Upper lobe of right lung (tissue), 1 donor: Measurements from ENCODE around the gene SNX25. TPM values are rescaled to one million over a fixed set of nuclear protein-coding genes. Genes with fewer than 3 reads are reported as not detected.

Experiments used
- ATAC-seq: fragments of 200-7000 bp; cut with Tn5 transposase; one replicate; pipeline ENCODE4 v1.9.1; 2020; ENCODE audit warnings: mild to moderate bottlenecking, moderate library complexity
- DNase-seq: peaks from one replicate; pipeline ENCODE4 v3.0.0-alpha.2; 2020
- H3K27ac ChIP-seq: fragments of 200-600 bp; one replicate; pipeline ENCODE4 v1.8.0; 2022
- H3K27me3 ChIP-seq: fragments of 200-600 bp; one replicate; pipeline ENCODE4 v1.8.0; 2022; ENCODE audit warnings: mild to moderate bottlenecking
- H3K36me3 ChIP-seq: fragments of 200-600 bp; one replicate; pipeline ENCODE4 v1.8.0; 2022
- H3K4me1 ChIP-seq: fragments of 200-600 bp; one replicate; pipeline ENCODE4 v1.8.0; 2022
- H3K4me3 ChIP-seq: fragments of 200-600 bp; one replicate; pipeline ENCODE4 v1.8.0; 2022; ENCODE audit warnings: mild to moderate bottlenecking
- H3K9me3 ChIP-seq: fragments of 200-600 bp; one replicate; pipeline ENCODE4 v1.8.0; 2022
- intact Hi-C: fragments of 100-400 bp; cut with DNase I; formaldehyde crosslinking; loops from one replicate; pipeline ENCODE4 v1.11.0; 2022
- total RNA-seq: library from RNA; stranded (reverse); fragmentation: NEBNext Ultra II Directional; extraction: Animal tissue kit (Norgen Biotek cat#: 25700); gene quantifications from one replicate; pipeline ENCODE4 v1.2.1, GENCODE V29; 2021
- TF ChIP-seq, protein P1 (sequence below): fragments of 200-600 bp; IDR thresholded peaks from one replicate; pipeline ENCODE4 v1.8.0; 2022; ENCODE audit warnings: antibody characterized with exemption
- donor health status: DM: no; HTN: yes; CAD: no; lungs with severe emphysema.

Gene SNX25
- total RNA-seq, 1 donor from 2014 or later: 98.5 TPM

DNA sequence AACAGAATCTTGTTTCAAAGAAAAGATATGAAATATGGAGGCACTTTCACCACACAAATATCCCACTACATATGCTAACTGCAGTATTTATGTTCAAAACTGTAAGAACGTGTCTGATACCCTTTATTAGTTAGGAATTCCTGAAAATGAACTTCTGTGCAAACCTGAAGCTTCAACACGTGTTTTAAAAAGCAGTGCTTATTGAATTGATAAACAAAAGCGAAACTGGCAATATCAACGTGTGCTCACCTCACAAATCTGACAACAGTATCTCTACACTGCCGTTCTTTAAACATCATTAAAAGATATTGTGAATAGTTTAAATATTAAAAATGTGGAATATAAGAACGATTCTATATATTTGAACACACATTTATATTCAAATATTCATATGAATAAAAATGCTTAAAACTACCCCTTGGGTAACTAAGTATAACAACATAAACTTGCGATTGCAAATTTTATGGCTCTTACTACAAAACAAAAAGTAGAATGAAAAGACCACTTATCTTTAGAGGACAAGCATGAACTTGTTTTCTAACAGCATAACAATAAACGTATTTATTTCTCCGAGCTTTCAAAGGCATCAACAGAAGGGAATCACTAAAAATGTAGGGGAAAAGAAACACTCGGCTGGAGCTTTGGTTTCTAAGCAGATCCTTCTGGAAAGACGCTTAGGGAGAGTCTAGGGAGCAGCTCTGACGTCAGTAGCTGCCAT lies 186.0 kb downstream of the SNX25 start, which contains the start of gene LRP2BP:
TSS of gene LRP2BP (minus strand) at position 687 of the 718 bp plus-strand sequence. CDS start 17,738 bp downstream, outside the sequence.
- TF ChIP-seq, protein P1, sequence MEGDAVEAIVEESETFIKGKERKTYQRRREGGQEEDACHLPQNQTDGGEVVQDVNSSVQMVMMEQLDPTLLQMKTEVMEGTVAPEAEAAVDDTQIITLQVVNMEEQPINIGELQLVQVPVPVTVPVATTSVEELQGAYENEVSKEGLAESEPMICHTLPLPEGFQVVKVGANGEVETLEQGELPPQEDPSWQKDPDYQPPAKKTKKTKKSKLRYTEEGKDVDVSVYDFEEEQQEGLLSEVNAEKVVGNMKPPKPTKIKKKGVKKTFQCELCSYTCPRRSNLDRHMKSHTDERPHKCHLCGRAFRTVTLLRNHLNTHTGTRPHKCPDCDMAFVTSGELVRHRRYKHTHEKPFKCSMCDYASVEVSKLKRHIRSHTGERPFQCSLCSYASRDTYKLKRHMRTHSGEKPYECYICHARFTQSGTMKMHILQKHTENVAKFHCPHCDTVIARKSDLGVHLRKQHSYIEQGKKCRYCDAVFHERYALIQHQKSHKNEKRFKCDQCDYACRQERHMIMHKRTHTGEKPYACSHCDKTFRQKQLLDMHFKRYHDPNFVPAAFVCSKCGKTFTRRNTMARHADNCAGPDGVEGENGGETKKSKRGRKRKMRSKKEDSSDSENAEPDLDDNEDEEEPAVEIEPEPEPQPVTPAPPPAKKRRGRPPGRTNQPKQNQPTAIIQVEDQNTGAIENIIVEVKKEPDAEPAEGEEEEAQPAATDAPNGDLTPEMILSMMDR: no peak
- H3K9me3 ChIP-seq: no peaks in the 10 kb centered on the region
- intact Hi-C loops: no loop called here
- H3K4me1 ChIP-seq: peaks cover 12% of the 10 kb centered on the region
- H3K4me3 ChIP-seq: peak within 1 kb of the TSS; percentile 73
- H3K27me3 ChIP-seq: no peaks in the 10 kb centered on the region
- H3K36me3 ChIP-seq: peaks cover 11% of the 10 kb centered on the region
- DNase-seq (no peak), ATAC-seq (no peak)
- H3K27ac ChIP-seq: peak within 1 kb of the TSS; percentile 98

DNA sequence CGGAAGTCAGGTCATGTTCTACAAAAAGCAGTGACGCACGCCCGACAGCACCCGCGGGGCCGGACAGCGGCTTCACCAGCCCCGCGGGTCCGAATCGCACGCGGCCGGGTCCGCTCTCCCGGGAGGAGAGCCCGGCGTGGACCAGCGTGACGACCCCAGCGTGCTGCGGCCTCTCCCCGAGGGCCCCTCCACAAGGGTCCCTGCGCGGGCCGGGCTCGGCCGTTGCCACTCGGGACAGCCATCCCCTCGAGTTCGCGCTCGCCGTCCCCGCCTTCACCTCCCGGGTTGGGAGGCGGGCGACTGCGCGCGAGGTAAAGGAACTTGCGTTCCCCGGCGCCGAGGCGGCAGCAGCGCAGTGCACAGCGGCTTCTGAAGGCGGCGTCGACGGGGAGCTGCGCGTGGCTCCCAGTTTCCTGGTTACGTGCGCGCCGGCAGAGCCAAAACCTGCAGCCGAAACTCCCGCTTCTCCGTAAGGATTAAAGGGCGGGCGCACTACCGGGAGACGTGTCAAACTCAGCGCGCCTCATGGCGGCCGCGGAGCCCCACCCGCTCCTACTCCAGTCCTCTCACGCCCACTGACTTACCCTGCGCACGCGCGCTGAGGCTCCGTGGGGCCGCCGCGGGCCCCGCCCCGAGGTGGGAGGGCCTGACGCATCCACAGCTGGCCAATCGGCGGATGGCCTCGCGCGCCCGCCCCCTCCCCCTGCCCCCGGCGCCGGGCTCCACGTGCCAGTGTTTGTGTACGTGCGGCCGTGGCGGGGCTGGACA lies 186.7 kb downstream of the SNX25 start:
- DNase-seq: peak; percentile 98
- Histone ChIP-seq H3K27me3 (no peaks in the 10 kb centered on the region), H3K4me3 (peak overlapping the region; percentile 73), H3K27ac (peak overlapping the region; percentile 98), H3K9me3 (no peaks in the 10 kb centered on the region), H3K36me3 (peaks cover 18% of the 10 kb centered on the region), H3K4me1 (peaks cover 12% of the 10 kb centered on the region)
- ATAC-seq: peak; percentile 97
- intact Hi-C loops: no loop called here
- TF ChIP-seq, protein P1: peak; percentile 8

DNA sequence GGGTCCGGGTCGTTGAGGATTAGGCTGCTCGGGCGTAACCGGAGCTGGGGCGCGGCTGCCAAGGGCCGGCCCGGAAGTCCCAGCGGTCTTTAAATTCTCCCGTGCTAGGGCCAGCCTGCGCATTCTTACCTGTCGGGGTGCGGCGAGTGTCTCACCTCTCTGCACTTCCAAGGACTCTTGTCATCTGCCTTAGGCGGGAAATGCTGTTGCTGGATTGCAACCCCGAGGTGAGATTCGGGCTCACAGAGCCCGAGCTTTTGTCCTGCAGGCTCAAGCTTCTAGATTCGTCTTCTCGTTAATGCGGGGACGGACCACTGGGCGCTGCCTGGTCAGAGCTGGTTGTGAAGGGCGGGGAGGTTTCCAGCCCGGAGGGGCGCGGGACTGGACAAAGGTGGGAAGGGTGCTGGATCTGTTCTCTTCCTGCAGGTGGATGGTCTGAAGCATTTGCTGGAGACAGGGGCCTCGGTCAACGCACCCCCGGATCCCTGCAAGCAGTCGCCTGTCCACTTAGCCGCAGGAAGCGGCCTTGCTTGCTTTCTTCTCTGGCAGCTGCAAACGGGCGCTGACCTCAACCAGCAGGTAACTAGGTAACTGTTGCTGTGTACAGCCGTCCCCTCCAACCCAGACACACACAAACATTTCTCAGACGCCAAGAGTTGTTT lies 187.5 kb downstream of the SNX25 start, which contains the start of gene ANKRD37:
TSS of gene ANKRD37 (plus strand) at position 118 of the 662 bp plus-strand sequence. CDS start at position 201, 83 bp downstream.
- intact Hi-C loops: no loop called here
- ATAC-seq (peak; percentile 33), DNase-seq (peak; percentile 74)
- H3K36me3 ChIP-seq: peaks cover 24% of the 10 kb centered on the region
- peaks cover 12% of the 10 kb centered on the region for H3K4me1 ChIP-seq
- no peaks in the 10 kb centered on the region for H3K9me3 ChIP-seq
- peak within 1 kb of the TSS; percentile 98 for H3K27ac ChIP-seq
- TF ChIP-seq, protein P1: no peak
- no peaks in the 10 kb centered on the region for H3K27me3 ChIP-seq
- H3K4me3 ChIP-seq: peak within 1 kb of the TSS; percentile 73

DNA sequence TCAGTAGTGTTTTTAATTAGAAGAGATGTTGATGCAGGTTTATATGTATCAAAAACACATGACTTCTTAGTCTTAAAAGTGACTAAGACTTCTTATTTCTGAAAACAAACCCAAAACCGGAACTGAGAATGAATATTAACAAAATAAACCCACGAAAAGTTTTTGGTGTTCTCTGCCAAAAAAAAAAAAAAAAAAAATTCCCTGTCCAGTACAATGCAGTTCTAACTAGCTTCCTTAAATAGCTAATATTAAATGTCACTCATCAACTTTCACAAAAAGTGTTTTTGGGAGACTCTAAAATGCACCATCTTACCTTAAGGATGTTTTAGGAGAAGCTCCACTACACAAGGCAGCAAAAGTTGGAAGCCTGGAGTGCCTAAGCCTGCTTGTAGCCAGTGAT lies 189.2 kb downstream of the SNX25 start:
- Histone ChIP-seq H3K27ac (no peak overlapping the region), H3K9me3 (no peaks in the 10 kb centered on the region), H3K4me3 (no peak overlapping the region), H3K4me1 (peaks cover 12% of the 10 kb centered on the region), H3K36me3 (peaks cover 38% of the 10 kb centered on the region), H3K27me3 (no peaks in the 10 kb centered on the region)
- intact Hi-C loops: no loop called here
- TF ChIP-seq, protein P1: no peak
- ATAC-seq: no peak
- DNase-seq: no peak

DNA sequence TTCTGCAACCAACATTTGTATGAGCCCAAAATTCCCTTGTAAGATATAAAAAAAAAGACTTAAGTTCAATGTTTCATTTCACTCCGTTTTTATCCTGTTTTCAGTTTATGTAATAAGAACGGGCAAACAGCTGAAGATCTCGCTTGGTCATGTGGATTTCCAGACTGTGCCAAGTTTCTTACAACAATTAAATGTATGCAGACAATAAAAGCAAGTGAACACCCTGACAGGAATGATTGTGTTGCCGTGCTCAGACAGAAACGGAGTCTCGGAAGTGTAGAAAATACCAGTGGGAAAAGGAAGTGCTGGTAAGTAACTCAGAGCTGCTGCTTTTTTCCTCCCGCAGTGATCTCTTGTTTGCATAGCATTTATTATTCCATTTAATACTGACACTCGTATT lies 190.1 kb downstream of the SNX25 start:
- H3K4me1 ChIP-seq: peaks cover 12% of the 10 kb centered on the region

More for the DNA sequence above, 190.1 kb downstream of the SNX25 start:
- ATAC-seq (no peak), DNase-seq (no peak)
- Histone ChIP-seq H3K9me3 (no peaks in the 10 kb centered on the region), H3K36me3 (peaks cover 39% of the 10 kb centered on the region), H3K4me3 (no peak overlapping the region), H3K27me3 (no peaks in the 10 kb centered on the region), H3K27ac (no peak overlapping the region)
- TF ChIP-seq, protein P1: no peak
- intact Hi-C loops: no loop called here
